ENCODE measurements around the gene APOBEC3C.

GRCh38 chr22:38987171-38987895, 26.7 kb upstream of the APOBEC3C start:
- TF ChIP-seq CTCF (IDR thresholded peaks at IDR 0.05): no peak
- no peak for TF ChIP-seq POLR2A (IDR thresholded peaks at IDR 0.05)
- no peak for TF ChIP-seq POLR2AphosphoS5 (IDR thresholded peaks at IDR 0.05)
